Smooth muscle cell of the brain vasculature (primary cell): ENCODE results near the gene PI4KA.

Experiments
- DNase-seq: peaks from one replicate; pipeline ENCODE4 v3.0.0-alpha.2; 2012; ENCODE audit warnings: low read depth, low spot score

PI4KA gene

DNA sequence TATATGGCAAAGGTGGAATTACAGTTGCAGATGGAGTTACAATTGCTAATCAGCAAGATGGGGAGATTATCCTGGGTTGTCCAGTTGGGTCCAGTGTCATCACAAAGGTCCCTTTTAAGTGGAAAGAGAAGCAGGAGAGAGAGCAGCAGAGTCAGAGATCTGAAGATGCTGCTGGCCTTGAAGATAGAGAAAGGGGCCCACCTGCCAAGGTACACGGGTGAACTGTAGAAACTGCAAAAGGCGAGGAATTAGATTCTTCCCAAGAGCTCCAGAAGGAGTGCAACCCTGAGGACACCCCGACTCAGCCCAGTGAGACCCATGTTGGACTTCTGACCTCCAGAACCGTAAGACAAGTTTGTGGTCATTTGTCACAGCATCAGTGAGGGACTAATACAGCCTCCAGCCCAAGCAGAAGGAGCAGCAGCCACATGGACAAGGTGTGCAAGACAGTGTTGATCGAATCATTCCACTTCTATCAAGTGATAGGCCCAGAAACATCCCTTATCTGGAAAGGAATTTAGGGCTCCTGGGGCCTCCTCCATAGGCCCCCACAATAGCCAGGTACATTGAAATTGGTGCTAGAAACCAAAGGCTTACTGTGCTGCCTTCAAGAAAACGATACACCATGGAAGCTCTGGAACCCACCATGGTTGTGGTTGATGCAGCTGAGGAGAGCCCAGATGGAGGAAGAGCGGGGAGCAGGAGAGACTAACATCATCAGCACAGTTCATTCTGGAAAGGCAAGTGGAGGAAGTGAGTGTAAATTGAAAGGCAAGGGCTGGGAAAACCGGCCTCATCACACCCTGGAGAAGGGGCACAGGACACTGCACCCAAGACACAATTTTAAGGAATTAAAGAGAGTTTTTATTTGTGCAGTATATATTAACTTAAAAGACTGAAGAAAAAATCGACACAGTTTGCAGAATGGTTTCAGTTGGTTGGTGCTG, 23.5 kb upstream of the PI4KA start:
- DNase-seq, result no peak

DNA sequence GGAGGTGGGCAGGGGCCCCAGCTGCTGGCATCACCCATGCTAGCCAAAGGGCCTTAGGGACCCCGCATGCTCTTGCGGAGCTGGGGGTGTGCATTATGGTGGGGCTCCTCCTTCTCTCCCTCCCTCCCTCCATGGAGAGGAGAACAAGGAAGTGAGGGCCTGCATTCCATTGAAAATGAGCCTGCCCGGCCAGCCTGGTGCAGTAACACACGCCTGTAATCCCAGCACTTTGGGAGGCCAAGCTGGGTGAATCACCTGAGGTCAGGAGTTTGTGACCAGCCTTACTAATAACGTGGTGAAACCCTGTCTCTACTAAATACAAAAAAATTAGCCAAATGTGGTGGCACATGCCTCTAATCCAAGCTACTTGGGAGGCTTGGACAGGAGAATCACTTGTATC, 22.6 kb upstream of the PI4KA start:
- DNase-seq, result no peak

DNA sequence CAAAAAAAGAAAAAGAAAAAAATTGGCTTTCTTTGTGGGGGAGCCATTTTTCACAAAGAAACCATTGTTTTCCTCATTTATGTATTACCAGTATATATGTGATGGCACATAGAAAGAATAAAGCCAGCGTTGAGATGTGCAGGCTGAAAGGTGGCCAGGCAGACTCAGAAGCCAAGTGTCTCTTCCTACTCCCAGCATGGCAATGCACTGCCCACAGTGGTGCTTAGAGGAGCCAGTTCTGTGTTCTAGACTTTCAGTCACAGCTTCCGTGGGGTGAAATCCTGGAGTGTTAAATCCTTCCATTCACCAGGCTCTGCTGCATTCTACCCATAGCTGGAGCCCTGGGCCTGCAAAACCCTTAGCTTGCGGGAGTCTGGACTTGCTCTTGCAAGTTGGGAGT, 19.1 kb upstream of the PI4KA start:
- DNase-seq, result no peak

DNA sequence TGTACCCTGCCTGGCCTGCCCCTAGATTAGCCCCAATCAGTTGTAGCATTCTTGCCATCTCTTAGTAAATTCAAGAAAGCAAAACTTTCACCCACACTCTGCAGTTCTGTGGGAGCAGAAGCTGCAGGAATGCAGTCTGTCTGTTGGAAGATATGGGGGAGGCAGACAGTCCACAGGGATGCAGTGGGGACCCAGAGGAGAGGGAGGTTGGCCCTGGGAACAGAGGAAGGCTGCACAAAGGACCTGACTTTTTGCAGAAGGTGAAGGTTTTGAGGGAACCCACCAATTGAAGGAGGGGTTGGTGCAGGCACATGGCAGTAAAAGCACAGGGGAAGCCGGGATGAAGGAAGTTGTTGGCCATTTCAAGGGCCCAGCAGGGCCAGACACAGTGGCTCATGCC, 16.7 kb upstream of the PI4KA start:
- DNase-seq, result no peak

DNA sequence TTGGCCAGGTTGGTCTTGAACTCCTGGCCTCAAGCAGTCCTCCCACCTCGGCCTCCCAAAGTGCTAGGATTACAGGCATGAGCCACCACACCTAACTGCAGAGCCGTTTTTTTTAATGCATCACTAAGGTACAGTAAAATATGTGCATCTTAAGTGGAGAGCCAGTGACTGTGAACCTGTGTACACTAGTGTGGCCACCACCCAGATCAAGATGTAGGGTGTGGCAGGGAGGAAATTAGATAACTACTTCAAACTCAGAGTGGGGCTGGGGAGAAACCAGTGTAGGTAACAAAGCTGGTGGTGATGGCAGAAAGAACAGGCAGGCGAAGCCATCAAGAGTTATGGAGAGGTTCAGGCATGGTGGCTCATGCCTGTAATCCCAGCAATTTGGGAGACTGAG, 14.6 kb upstream of the PI4KA start:
- DNase-seq, result no peak

DNA sequence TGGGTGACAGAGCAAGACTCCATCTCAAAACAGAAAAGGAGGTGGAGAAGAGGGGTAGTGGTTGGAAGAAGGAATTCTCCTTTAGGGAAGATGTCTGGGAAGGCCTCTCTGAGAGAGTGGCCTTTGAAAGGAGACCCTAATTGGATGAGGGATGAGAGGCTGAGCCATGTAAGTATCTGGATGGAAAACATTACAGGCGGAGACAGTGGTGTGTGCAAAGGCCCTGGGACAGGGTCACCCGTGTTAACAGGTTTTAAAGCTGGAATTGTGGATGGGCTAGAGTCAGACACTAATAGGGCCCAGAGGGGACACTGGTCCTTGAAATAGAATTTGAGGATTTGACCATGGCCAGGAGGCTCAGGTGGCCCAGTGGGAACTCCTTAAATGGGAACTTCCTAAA, 10.6 kb upstream of the PI4KA start:
- DNase-seq, result no peak

DNA sequence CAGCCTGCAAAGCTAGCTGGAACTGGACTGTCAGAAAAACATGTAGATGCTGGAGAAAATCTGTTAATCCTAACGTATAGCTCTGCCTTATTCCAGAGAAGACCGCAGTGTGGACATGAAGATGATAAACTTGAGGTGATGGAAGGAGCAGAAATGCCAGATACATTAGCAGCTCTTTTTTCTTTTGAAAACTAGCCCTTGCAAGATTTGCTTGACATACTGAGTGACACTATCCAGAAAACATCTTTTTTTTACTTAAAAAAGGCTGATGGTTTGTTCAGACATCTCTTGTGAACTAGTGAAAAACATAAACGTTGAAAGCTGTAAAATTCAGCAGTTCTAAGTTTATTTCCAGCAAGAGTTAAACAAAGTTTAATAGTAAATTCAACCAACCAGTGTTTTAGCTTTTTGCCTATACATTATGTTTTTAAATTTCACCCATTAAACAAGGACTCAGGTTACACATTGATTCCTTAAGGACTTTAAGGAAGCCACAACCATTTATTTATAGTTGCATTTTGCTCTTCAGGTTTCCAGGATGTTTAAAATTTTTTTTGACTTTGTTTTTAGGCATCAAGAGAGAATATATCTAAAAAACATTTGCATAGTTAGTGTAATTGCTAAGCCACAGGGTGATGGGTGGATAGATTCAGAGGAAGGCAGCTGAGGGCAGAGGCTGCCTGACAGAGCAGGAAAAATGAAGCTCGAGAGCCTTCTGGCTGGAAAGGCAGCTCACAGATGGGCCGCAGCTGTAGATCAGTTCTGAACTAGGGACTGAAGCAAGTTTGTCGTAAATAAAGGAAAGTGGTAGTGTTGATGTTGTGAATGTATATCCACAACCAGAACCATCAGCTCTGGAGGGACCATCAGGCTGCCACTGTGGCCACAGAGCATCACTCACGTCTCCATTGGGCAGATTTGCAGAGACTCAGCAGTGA, 9.7 kb upstream of the PI4KA start:
- DNase-seq, result no peak

DNA sequence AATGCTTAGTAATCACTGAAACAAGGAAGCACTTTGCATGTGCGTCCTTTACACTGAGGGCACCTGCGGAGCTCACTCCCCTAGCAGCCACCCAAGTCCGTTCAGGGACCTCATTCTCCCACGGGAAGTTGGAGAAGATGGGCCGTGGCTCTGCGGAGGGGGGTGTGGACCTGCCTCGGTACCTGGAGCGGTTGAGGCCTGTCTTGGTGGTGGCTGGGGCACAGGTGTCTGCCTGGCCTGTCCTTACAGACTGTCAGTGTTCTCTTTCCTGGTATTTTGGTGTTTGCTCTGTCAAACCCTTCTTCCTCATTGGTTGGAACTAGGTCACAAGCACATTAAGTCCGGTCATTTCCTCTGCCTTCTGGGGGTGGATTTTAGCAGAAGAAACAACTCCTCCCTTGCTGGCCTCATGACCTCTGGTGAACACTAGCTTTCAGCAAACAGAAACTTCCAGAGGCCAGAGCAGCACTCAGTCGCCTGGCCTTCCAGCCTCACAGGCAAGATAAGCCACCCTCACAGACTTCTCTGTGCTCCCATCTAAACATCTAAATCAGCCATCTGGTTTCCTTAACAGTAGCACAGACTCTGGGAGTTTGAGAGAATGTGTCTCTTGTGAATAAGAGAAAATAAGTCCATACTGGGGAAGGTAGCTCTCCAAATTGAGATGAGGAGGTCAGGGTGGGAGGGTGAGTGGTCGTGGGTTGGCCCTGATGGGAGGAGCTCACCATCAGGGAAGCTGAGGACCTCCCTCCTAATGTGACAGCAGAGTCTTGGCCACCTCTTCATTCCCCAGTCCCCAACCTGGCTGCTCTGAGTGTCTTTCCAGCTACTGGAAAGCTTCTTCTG, 8.8 kb upstream of the PI4KA start:
- no peak for DNase-seq

DNA sequence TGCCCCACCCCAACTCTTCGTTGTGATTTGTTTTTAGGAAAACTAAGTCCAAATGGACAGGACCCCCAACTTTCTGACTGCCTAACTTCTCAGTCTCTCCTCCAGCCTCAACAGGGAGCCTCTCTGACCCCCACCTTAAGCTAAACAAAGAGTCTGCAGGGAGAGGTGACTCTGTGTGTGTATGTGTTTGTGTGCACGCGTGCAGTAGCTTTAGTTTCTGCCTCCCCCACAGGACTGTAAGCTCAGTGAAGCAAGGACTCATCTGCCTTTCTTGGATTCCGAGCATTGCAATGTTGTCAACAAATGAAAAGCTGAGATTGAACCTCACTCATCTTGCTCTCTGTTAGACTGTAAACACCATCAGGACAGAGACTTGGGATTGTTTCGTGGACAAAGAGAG, 8.1 kb upstream of the PI4KA start:
- DNase-seq, result no peak

DNA sequence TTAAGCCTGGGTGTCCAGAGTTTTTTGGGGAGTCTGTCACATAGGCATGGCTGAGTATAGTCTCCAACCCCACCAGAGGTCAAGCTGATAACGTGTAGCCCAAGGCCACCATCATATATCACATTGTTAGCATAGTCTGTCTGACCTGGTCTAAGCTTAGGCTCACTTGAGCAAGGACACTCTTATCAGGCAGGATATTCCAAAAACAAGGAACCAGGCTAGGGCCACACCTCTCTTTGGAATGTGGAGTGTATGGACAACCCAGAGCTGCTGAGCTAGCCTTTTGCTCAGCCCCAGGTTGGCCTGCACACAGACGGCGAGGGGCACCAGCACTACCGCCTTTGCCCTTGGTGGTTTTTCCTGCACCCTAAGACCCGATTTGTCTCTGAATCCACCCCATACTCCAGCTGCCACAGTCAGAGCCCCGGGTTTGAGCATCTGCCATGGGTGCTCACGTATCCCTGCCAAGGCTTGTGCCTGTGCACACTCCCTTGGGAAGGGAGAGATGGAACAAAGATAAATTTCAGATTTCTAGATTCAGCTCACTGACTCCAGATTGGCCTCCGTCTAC, 7.3 kb upstream of the PI4KA start:
- no peak for DNase-seq

DNA sequence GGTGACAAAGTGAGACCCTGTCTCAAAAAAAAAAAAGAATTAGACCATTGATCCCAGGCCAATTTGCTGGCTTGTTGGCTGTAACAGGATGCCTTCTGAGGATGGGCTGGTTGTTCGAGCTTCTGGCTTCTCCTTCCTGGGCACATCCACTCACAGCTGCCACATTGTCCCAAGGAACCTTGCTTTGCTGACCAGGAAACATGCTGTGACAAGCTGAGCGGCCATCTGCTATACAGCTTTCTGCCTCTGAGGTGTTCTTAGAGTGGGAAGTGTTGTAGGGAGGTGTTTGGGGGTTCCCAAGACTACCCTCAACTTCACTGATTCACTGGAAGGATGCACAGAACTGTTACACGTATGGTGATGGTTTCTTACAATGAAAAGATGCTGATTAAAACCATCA, 6.7 kb upstream of the PI4KA start:
- DNase-seq, result no peak

DNA sequence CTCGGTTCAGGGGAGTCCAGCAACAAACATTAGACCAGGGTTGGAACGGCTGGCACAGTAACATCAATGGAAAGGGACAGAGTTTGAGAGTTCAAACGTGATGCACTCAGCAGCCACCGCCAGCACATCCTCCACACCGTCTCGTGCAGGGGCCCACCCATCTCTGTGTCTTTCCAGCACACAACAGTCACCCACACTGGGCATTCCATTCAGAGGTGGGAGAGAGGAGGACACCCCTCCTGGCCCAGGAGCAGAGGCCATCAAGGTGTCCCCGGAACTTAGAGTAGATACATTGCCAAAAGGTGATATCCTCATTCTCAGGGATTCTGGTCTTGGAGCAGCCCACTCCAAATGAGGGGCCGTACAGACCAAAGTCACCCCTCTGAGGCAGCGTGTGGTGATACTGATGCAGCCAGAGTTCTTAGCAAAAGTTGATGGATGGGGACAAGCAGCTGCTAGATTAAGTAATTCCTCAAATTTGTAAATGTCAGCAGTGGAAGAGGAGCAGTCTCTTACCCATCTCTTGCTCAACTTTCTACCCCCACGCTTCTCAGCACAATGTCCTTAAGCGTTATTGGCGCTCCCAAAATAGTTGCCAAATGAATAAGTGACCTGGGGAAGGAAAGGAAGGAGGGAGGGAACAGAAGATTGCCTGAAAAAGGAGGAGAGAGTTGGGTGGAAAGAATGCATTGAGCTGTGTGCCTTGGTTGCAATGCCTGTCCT, 5.7 kb upstream of the PI4KA start:
- DNase-seq, result no peak

DNA sequence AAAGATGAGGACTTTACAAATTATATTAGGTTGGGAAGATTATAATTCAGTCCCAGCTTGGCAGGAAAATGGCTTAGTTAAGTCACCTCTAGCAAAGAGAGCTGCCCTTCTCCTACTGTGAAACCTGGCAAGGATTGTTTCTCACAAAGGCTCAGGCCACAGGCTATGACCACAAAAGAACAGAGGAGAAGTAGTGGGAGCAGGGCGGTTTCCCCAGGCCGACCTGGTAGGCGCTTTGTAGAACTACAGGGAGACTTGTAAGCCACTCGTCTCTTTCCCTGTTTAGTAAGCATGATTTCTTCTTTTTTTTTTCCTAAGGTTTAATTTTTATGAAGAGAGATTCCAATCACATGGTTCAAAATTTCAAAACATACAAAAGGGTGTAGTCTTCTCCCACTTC, 4.8 kb upstream of the PI4KA start:
- no peak for DNase-seq

DNA sequence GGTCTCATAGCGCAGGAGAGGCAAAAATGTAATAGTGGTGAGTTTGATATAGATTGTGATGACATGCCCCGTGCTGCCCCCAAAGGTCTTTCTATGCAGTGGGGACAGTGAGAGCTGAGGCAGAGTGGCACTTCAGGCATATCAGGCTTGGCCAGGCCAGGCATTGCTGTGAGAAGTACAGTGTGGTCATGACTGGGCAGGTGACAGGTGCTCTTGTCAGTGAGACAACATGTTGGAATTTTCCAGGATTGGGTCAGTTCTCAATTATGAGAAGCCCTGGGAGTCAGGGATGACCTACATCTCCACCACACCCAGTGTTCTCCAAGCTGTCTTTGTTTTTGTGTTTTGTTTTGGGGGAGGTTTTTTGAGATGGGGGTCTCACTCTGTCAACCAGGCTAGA, 3.9 kb upstream of the PI4KA start:
- no peak for DNase-seq

DNA sequence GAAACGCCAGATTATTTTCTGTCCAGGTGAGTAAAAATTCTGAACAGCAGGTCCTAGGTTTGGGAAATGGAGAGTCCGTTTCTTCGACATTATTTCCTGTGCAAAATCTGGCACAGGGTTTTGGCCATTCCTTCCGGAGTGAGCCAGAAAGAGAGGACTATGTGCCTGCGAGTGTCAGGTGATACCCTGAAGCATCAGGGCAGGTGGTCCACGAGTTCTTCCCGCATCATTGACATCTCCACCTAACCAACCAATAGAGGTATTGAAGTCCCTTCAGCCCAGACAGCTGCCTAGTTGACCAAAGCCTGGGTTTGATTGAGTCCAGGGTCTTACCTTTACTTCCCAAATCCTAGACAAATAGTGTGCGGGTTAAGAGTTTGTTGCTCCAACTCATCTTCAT, 1.0 kb upstream of the PI4KA start:
- DNase-seq, result no peak

DNA sequence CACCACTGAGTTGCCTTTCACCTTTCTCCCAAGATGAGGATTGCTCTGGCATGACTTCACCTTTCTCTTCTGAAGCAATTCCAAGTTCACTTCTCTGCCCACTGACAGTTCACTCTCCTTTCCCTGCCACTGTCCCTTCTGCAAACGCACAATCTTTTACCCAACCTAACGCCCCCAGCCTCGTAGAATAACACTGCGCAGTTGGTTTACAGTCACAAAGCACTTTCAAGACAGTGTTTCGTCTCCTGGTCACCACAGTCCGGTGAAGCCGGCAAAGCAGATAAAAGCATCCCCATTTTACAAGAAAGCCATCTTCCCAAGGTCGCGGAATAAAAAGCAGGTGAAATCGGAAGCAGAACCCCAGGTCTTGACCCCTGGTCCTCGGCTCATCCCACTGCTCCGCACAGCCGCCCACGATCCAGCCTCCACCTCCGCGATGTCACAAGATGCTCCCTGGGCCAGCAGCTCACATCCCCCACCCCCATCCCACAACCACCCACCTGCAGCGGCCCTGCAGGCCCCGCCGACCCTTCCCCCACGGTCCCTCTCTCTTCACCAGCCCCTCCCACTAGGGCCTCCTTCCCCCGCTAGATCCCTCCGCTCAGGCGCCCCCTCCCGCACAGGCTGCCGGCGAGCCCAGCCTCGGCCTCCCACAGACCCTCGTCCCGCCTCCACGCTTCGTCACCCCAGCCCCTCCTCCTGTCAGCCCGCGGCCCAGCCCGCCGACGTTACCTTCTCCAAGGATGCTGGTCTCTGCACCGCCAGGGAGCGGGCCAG, 585 bp downstream of the PI4KA start:
- DNase-seq, result peak; percentile 77

DNA sequence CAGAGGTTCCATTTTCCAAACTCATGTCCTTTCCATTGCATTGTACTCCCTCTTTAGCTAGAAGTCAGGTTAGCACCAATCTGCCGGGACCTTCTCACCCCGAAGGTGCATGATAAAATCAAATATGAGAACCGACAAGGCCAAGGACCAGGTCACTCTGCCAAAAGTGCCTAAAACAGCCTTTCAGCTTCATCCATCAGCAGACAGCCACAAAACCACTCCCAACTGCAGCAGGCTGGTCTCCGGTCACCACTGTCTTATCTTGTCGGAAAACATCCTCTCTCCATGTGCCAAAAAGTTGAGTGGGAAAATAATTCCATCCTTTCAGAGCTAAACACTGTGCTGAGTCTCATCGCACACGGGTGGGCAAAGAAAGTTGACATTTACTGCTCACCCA, 1.4 kb downstream of the PI4KA start:
- DNase-seq, result no peak

DNA sequence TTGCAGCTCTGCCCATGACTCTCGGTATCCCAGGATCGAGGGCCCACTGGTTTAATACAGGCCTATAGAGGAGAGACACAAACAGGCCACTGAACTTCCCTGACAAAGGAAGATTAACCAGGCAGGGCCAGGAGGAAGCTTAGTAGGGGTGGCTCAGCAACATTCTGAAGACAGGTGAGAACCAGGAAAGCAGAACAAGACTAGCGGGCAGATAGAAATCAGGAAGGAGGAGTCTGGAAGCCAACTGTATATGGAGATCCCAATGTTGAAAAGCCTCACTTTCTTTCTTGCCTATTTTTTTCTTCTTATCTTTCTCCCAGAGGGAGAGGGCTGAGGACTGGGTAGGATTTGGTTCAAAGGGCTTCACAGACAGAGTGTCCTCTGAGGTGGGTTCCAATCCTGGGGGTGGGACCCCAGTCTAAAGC, 5.4 kb downstream of the PI4KA start:
- no peak for DNase-seq

DNA sequence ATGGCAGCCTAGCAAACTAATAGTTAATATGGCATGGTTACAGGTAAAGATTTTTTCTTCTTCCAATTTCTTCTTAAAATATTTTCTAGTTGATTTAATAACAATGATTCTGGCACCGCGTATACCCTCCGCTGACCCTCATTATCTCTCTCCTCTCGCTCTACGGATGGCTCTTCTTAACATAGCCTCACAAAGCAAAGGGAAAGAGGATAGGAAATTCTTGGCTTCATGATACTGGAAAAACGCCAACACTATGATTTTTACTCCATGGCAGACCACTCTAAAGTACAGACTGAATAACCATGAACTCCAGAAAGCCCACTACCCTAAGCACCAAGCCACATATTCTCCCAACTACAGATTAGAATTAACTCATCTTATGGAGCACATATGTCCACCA, 6.1 kb downstream of the PI4KA start:
- DNase-seq, result no peak

DNA sequence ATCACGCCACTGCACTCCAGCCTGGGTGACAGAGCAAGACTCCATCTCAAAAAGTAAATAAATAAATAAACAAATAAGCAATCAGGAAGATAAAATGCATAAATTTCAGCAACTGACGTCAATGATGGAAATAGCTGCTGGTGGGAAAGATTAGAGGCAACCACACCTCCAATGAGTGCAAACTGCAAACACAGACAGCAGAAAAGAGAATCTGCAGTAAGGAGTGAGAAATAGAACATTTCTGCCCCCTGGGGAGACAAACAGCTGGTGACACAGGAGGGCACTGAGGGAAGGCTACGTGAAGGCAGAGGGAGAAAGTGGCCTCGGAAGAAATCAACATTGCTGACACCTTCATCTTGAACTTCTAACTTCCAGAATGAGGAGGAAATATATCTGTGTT, 6.5 kb downstream of the PI4KA start:
- DNase-seq, result no peak
